HepG2 (cell line): Measurements from ENCODE around the gene TST. TPM values are rescaled to one million over a fixed set of nuclear protein-coding genes. Genes with fewer than 3 reads are reported as not detected.

Experiments
- ARID2 ChIP-seq: sonication (generic); formaldehyde crosslinking; IDR thresholded peaks from 2 replicates; pipeline ENCODE4 v1.8.1; 2022; ENCODE audit warnings: mild to moderate bottlenecking, missing genetic modification reagents, borderline replicate concordance
- GATAD1 ChIP-seq: IDR thresholded peaks from 2 replicates; pipeline ENCODE4 v1.6.1; 2016; ENCODE audit warnings: missing genetic modification reagents, missing compliant biosample characterization
- HOXD1 ChIP-seq: sonication (generic); formaldehyde crosslinking; IDR thresholded peaks from 2 replicates; pipeline ENCODE4 v1.5.0; 2020; ENCODE audit warnings: missing genetic modification reagents
- KLF12 ChIP-seq: sonication (generic); formaldehyde crosslinking; IDR thresholded peaks from 2 replicates; pipeline ENCODE4 v1.4.0; 2020; ENCODE audit warnings: missing genetic modification reagents, borderline replicate concordance
- MEF2D ChIP-seq: sonication (generic); formaldehyde crosslinking; IDR thresholded peaks from 2 replicates; pipeline ENCODE4 v1.5.1; 2020; ENCODE audit warnings: mild to moderate bottlenecking, missing genetic modification reagents
- REL ChIP-seq: sonication (generic); formaldehyde crosslinking; conservative IDR thresholded peaks from 2 replicates; pipeline ENCODE4 v1.8.0; 2022; ENCODE audit warnings: mild to moderate bottlenecking, missing genetic modification reagents, moderate library complexity
- RFX3 ChIP-seq: IDR thresholded peaks from 2 replicates; pipeline ENCODE4 v1.6.1; 2016; ENCODE audit warnings: missing biosample characterization, missing genetic modification reagents
- SMAD3 ChIP-seq: sonication (generic); formaldehyde crosslinking; IDR thresholded peaks from 2 replicates; pipeline ENCODE4 v1.4.0; 2020; ENCODE audit warnings: missing genetic modification reagents
- STAT5B ChIP-seq: sonication (generic); formaldehyde crosslinking; IDR thresholded peaks from 2 replicates; pipeline ENCODE4 v1.4.0; 2020; ENCODE audit warnings: missing genetic modification reagents
- TGIF2 ChIP-seq: IDR thresholded peaks from 2 replicates; pipeline ENCODE4 v1.6.1; 2016; ENCODE audit warnings: control low read depth, missing compliant biosample characterization
- ZC3H13 ChIP-seq: sonication (generic); formaldehyde crosslinking; IDR thresholded peaks from 2 replicates; pipeline ENCODE4 v1.8.1; 2023; ENCODE audit warnings: mild to moderate bottlenecking, missing genetic modification reagents, moderate library complexity
- ZC3H4 ChIP-seq: sonication (generic); formaldehyde crosslinking; IDR thresholded peaks from 2 replicates; pipeline ENCODE4 v1.4.0; 2020; ENCODE audit warnings: missing genetic modification reagents, borderline replicate concordance
- ZFY ChIP-seq: sonication (generic); formaldehyde crosslinking; IDR thresholded peaks from 2 replicates; pipeline ENCODE4 v1.4.0; 2020; ENCODE audit warnings: missing genetic modification reagents
- ZNF18 ChIP-seq: sonication (generic); formaldehyde crosslinking; IDR thresholded peaks from 2 replicates; pipeline ENCODE4 v1.8.0; 2022; ENCODE audit warnings: mild to moderate bottlenecking, missing genetic modification reagents; ENCODE audit not compliant: insufficient replicate concordance
- ZNF33A ChIP-seq: sonication (generic); formaldehyde crosslinking; IDR thresholded peaks from 2 replicates; pipeline ENCODE4 v1.5.1; 2020; ENCODE audit warnings: missing genetic modification reagents, mild to moderate bottlenecking, moderate library complexity, borderline replicate concordance
- ZNF543 ChIP-seq: sonication (generic); formaldehyde crosslinking; IDR thresholded peaks from 2 replicates; pipeline ENCODE4 v1.4.0; 2020; ENCODE audit warnings: mild to moderate bottlenecking, missing genetic modification reagents
- ZNF609 ChIP-seq: sonication (generic); formaldehyde crosslinking; IDR thresholded peaks from 2 replicates; pipeline ENCODE4 v1.4.0; 2020; ENCODE audit warnings: mild to moderate bottlenecking, missing genetic modification reagents, borderline replicate concordance
- ZNF652 ChIP-seq: IDR thresholded peaks from 2 replicates; pipeline ENCODE4 v1.6.1; 2016; ENCODE audit warnings: low read depth, borderline replicate concordance
- ZNF709 ChIP-seq: sonication (generic); formaldehyde crosslinking; IDR thresholded peaks from 2 replicates; pipeline ENCODE4 v1.5.0; 2020; ENCODE audit warnings: mild to moderate bottlenecking, missing genetic modification reagents
- ZSCAN31 ChIP-seq: sonication (generic); formaldehyde crosslinking; IDR thresholded peaks from 2 replicates; pipeline ENCODE4 v1.5.0; 2020; ENCODE audit warnings: low read depth, mild to moderate bottlenecking, missing genetic modification reagents
- ZZZ3 ChIP-seq: sonication (generic); formaldehyde crosslinking; IDR thresholded peaks from 2 replicates; pipeline ENCODE4 v1.4.0; 2020; ENCODE audit warnings: missing genetic modification reagents, mild to moderate bottlenecking, borderline replicate concordance
- polyA plus RNA-seq, 8 experiments: library from polyadenylated mRNA; depleted of rRNA in 3 of 8; stranded (reverse) in 7 of 8; unstranded in 1 of 8; fragments of >200 nt; fragmentation: Illumina TruSeq in 4 of 8; extraction: Trizol in 4 of 8; gene quantifications; 2 replicates each; pipeline versions ENCODE4 v1.2.1 to v1.2.3, GENCODE V29; 2011 to 2016; ENCODE audit warnings: low read depth in 4 of 8, missing spikeins in 1 of 8, mixed read lengths in 1 of 8; ENCODE audit not compliant: insufficient read depth in 1 of 8
- total RNA-seq, 5 experiments: library from RNA; depleted of rRNA; stranded (reverse); fragments of >200 nt; fragmentation: Illumina TruSeq; extraction: Trizol; gene quantifications; 2 replicates each; pipeline ENCODE4 v1.2.3, GENCODE V29; 2016; ENCODE audit warnings: low read depth in 1 of 5
- TF ChIP-seq, protein P1 (sequence below): sonication (generic); formaldehyde crosslinking; IDR thresholded peaks from 2 replicates; pipeline ENCODE4 v1.8.1; 2023; ENCODE audit warnings: missing genetic modification reagents, inconsistent platforms, borderline replicate concordance
- TF ChIP-seq, protein P2 (sequence below): sonication (generic); formaldehyde crosslinking; conservative IDR thresholded peaks from 2 replicates; pipeline ENCODE4 v1.4.0; 2020; ENCODE audit warnings: missing genetic modification reagents

TST gene
- total and polyA plus RNA-seq, 2 of the 13 experiments (the other 11 are each of a cell fraction or from before 2014, with no cell fraction given) = 44.6 to 63.6 TPM

GRCh38 chr22:37018086-37018814 is 997 bp downstream of the TST start (continued):
- TF ChIP-seq ARID2 (CRISPR knock-in tag) = no peak
- TF ChIP-seq SMAD3 (CRISPR knock-in tag) = no peak
- no peak for TF ChIP-seq ZNF33A
- no peak for TF ChIP-seq ZNF609 (CRISPR knock-in tag)
- 0 out of 2 replicates have a peak, but pooled peaks have one; percentile 19 for TF ChIP-seq ZC3H4
- no peak for TF ChIP-seq RFX3
- TF ChIP-seq ZNF18 (CRISPR knock-in tag) = no peak
- TF ChIP-seq ZSCAN31 = no peak
- TF ChIP-seq KLF12 = no peak
- no peak for TF ChIP-seq TGIF2 (CRISPR knock-in tag)
- no peak for TF ChIP-seq ZZZ3
- no peak for TF ChIP-seq HOXD1 (CRISPR knock-in tag)
- no peak for TF ChIP-seq REL (CRISPR knock-in tag)
- TF ChIP-seq GATAD1 (CRISPR knock-in tag) = no peak
- no peak for TF ChIP-seq STAT5B (CRISPR knock-in tag)
- peak; percentile 36; the same call in 1 of the 2 replicates for TF ChIP-seq ZC3H13 (CRISPR knock-in tag)
- TF ChIP-seq ZNF652 (CRISPR knock-in tag) = no peak
- TF ChIP-seq ZNF709 (CRISPR knock-in tag) = no peak
- TF ChIP-seq MEF2D (CRISPR knock-in tag) = no peak
- TF ChIP-seq ZNF543 (CRISPR knock-in tag) = no peak
- TF ChIP-seq ZFY (CRISPR knock-in tag) = no peak
- TF ChIP-seq, protein P1, sequence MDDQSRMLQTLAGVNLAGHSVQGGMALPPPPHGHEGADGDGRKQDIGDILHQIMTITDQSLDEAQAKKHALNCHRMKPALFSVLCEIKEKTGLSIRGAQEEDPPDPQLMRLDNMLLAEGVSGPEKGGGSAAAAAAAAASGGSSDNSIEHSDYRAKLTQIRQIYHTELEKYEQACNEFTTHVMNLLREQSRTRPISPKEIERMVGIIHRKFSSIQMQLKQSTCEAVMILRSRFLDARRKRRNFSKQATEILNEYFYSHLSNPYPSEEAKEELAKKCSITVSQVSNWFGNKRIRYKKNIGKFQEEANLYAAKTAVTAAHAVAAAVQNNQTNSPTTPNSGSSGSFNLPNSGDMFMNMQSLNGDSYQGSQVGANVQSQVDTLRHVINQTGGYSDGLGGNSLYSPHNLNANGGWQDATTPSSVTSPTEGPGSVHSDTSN (CRISPR knock-in tag) = no peak
- TF ChIP-seq, protein P2, sequence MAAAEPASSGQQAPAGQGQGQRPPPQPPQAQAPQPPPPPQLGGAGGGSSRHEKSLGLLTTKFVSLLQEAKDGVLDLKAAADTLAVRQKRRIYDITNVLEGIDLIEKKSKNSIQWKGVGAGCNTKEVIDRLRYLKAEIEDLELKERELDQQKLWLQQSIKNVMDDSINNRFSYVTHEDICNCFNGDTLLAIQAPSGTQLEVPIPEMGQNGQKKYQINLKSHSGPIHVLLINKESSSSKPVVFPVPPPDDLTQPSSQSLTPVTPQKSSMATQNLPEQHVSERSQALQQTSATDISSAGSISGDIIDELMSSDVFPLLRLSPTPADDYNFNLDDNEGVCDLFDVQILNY = no peak
